HL-60 (cell line): Measurements from ENCODE around the gene PYM1.

ENCODE experiments used
- GABPA ChIP-seq: IDR thresholded peaks from 2 replicates; pipeline ENCODE4 v1.6.1; 2012; ENCODE audit warnings: low read depth
- POLR2AphosphoS5 ChIP-seq: IDR thresholded peaks from 2 replicates; pipeline ENCODE4 v1.6.1; 2012; ENCODE audit warnings: low read depth
- SPI1 ChIP-seq: IDR thresholded peaks from 2 replicates; pipeline ENCODE4 v1.6.1; 2012; ENCODE audit warnings: low read depth, mild to moderate bottlenecking, borderline replicate concordance
- TF ChIP-seq, protein P1 (sequence below): IDR thresholded peaks from one replicate; pipeline ENCODE4 v1.5.1; 2011; ENCODE audit warnings: low read length, control low read depth, inconsistent platforms; ENCODE audit not compliant: insufficient read depth

DNA sequence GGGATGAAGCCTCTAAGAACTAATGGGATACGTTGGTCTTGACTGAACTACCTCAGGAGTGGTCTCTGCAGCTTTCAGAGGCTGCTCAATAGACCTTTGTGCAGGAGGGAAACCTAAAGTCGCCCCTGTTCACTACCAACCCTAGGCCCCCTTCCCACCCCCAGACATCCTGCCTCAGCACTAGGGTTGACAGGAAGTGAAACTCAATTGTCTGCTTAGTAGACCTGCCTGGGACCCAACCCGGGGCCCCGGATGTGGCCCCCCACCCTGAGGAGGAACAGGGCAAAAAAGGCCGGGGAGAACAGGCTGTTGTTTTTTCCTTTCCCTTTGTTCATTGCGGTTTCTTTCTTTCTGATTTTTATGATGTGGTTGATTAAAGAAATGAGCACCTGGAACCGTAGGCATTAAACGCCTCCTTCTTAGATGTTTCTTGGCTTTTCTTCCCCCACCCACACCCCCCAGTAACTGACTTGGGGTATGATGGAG is 1.7 kb upstream of the PYM1 start:
- TF ChIP-seq, protein P1, sequence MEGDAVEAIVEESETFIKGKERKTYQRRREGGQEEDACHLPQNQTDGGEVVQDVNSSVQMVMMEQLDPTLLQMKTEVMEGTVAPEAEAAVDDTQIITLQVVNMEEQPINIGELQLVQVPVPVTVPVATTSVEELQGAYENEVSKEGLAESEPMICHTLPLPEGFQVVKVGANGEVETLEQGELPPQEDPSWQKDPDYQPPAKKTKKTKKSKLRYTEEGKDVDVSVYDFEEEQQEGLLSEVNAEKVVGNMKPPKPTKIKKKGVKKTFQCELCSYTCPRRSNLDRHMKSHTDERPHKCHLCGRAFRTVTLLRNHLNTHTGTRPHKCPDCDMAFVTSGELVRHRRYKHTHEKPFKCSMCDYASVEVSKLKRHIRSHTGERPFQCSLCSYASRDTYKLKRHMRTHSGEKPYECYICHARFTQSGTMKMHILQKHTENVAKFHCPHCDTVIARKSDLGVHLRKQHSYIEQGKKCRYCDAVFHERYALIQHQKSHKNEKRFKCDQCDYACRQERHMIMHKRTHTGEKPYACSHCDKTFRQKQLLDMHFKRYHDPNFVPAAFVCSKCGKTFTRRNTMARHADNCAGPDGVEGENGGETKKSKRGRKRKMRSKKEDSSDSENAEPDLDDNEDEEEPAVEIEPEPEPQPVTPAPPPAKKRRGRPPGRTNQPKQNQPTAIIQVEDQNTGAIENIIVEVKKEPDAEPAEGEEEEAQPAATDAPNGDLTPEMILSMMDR: no peak
- TF ChIP-seq POLR2AphosphoS5 (no peak), SPI1 (0 out of 2 replicates have a peak, but pooled peaks have one; percentile 20), GABPA (no peak)
